Urinary bladder (tissue), 4 donors: ENCODE data around the gene MOXD1. TPM values are rescaled to one million over a fixed set of nuclear protein-coding genes. Genes with fewer than 3 reads are reported as not detected.

Experiments used
- DNase-seq: peaks from one replicate; pipeline ENCODE4 v3.0.0-alpha.2; 2015; ENCODE audit errors: extremely low spot score
- H3K27ac ChIP-seq: one replicate; pipeline ENCODE4 v1.5.1; 2013; ENCODE audit warnings: low read depth, mild to moderate bottlenecking, moderate library complexity
- H3K36me3 ChIP-seq: one replicate; pipeline ENCODE4 v1.6.1; 2013; ENCODE audit warnings: mild to moderate bottlenecking, moderate library complexity; ENCODE audit not compliant: insufficient read depth
- H3K4me1 ChIP-seq: one replicate; pipeline ENCODE4 v1.6.1; 2013; ENCODE audit warnings: mild to moderate bottlenecking, moderate library complexity; ENCODE audit not compliant: insufficient read depth
- H3K4me3 ChIP-seq: one replicate; pipeline ENCODE4 v1.5.1; 2013; ENCODE audit warnings: low read depth, low read length
- WGBS: extraction: QIAGEN DNeasy Blood & Tissue Kit; methylation state at CpG from one replicate; pipeline ENCODE4 v1.1.7; 2013; 5-methylcytosine and 5-hydroxymethylcytosine counted together
- polyA plus RNA-seq: library from polyadenylated mRNA; stranded (reverse); fragments of 200-250 nt; gene quantifications from one replicate; pipeline ENCODE4 v1.2.3, GENCODE V29; 2013
- total RNA-seq: library from RNA; depleted of rRNA; stranded (reverse); fragments of >200 nt; gene quantifications from one replicate; pipeline ENCODE4 v1.2.3, GENCODE V29; 2014
- donor health status: healthy with polysubstance abuse.
- donor health status: healthy.

MOXD1 gene
- total and polyA plus RNA-seq, 2 donors = 22.4 to 123 TPM

DNA sequence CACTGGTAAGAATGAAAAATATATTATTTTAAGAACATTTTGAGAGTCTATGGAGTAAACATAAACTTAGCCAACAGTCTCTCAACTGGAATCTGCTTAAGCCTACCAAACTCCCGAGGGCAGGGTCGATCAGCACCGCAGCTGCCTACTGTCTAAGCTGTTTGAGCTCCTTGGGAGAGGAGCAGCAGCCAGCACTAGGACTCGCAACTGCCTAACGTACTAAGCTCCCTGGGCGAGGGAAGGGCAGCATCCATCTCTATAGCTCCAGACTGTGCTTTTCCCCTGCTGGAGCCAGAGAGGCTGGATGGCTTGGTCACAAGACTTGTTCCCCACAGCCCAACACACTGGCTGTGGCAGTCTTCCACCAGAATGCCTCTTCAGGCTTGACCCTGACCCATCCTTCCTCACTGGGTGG is 96.4 kb downstream of the MOXD1 start:
- 76% methylated on average over 6 of the region's 6 CpGs for WGBS
- no peak overlapping the region for H3K27ac ChIP-seq
- DNase-seq = no peak
- no peak overlapping the region for H3K4me3 ChIP-seq
- H3K36me3 ChIP-seq = no peaks in the 10 kb centered on the region
- no peaks in the 10 kb centered on the region for H3K4me1 ChIP-seq

DNA sequence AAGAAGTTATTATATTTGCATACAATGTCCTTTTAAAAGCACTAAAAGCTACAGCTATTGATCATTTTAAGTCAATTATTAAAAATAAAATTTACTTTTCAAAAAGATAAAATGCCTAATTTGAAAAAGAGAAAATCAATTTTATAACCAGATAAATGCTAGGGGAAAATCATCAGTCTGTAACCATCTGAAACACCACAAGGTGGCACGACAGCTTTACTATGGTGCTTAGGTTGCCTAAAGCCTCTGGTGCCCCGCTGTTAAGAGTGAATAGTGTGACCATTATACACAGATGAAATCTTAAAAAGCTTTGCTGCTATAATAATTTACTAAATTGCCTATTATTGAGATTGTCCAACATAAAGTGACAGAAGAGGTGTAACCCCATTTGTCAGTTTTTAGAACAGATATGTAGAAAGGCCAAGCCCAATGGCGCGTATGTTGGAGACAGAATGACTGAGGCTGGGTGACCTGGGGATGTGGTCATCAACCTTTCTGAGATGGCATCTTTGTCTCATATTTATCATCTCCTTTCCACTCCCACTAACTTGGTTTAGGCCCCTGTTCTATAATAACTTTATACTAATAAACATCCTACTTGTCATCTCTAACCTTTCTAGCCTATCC is 100.8 kb downstream of the MOXD1 start:
- 65% methylated on average over 4 of the region's 4 CpGs for WGBS
- Histone ChIP-seq H3K27ac (no peak overlapping the region), H3K4me3 (no peak overlapping the region), H3K36me3 (no peaks in the 10 kb centered on the region), H3K4me1 (no peaks in the 10 kb centered on the region)
- DNase-seq = no peak

GRCh38 chr6:132298344-132298949 is 102.8 kb downstream of the MOXD1 start:
- Histone ChIP-seq H3K36me3 (no peaks in the 10 kb centered on the region), H3K4me3 (no peak overlapping the region)
- DNase-seq = peak; percentile 17

GRCh38 chr6:132289756-132290155 is 111.5 kb downstream of the MOXD1 start:
- Histone ChIP-seq H3K4me3 (no peak overlapping the region), H3K27ac (no peak overlapping the region), H3K36me3 (no peaks in the 10 kb centered on the region), H3K4me1 (no peaks in the 10 kb centered on the region)
- DNase-seq = no peak
- WGBS = 49% methylated on average over 3 of the region's 3 CpGs

More at GRCh38 chr6:132298344-132298949, 102.8 kb downstream of the MOXD1 start:
- H3K4me1 ChIP-seq = no peaks in the 10 kb centered on the region
- H3K27ac ChIP-seq = no peak overlapping the region

GRCh38 chr6:132287101-132287500 is 114.2 kb downstream of the MOXD1 start:
- Histone ChIP-seq H3K27ac (no peak overlapping the region), H3K4me3 (no peak overlapping the region), H3K4me1 (no peaks in the 10 kb centered on the region), H3K36me3 (no peaks in the 10 kb centered on the region)
- no peak for DNase-seq
- 50% methylated on average over 1 of the region's 1 CpG for WGBS

DNA sequence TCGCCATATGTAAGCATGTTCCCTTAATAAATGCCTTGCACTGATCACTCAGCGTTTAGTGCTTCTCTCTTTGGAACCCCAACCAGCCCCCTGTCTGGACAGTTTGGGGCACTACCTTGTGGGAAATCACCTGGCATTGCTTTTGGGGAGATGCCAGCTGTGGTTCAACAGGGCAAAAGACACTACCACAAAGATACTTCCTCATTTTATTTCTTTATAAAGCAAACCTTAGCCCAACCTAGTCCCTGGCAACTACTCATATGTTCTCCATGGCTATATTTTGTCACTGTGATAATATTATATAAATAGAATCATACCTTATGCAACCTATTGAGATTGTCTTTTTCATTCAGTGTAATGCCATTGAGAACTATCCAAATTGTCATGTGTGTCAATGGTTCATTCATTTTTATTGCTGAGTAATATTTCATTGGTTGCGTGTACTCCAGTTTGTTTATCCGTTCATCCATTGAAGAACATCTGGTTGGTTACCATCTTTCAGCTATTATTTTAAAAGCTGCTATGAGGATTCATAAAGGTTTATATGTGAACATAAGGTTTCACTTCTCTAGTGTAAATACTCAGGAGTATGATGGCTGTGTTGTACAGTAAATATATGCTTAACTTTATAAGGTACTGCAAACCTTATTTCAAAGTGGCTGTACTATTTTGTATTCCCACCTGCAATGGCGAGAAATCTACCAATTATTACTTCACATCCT is 114.8 kb downstream of the MOXD1 start:
- no peak for DNase-seq
- Histone ChIP-seq H3K27ac (no peak overlapping the region), H3K4me3 (no peak overlapping the region), H3K4me1 (no peaks in the 10 kb centered on the region), H3K36me3 (no peaks in the 10 kb centered on the region)
- 87% methylated on average over 5 of the region's 5 CpGs for WGBS

DNA sequence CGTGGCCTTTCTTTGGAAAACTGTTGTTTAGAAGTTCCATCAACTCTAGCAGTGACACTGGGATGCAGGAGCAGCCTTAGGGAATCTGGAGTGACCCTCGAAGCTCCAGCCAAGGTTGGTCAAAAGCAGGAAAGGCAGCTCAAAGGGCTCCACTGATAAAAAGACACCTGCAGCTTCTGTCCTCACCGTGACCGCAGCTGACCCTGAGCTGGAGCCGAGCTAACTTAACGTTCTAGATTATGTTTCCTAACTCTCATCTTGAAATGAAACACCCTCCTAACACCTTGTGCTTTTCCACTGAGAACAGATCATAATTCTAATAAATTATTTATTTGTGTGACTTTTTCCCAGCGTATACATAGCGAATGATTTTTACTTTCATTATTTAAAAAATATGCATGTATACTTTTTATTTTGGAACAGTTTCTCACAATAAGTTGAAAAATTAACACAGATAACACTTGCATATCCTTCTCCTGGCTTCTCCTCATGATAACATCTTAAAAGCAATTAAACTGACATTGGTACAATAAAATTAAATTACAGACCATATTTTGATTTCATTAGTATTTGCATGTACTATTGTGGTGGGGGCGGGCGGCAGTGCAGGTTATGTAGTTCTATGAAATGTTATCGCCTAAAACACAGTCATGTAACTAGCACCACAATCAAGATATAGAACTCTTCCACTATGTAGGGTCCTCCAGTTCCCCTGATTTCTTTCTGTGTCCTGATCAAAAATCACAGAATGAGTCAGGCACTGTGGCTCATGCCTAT is 116.1 kb downstream of the MOXD1 start:
- Histone ChIP-seq H3K27ac (no peak overlapping the region), H3K4me1 (no peaks in the 10 kb centered on the region), H3K4me3 (no peak overlapping the region), H3K36me3 (no peaks in the 10 kb centered on the region)
- no peak for DNase-seq
- 84% methylated on average over 11 of the region's 11 CpGs for WGBS

DNA sequence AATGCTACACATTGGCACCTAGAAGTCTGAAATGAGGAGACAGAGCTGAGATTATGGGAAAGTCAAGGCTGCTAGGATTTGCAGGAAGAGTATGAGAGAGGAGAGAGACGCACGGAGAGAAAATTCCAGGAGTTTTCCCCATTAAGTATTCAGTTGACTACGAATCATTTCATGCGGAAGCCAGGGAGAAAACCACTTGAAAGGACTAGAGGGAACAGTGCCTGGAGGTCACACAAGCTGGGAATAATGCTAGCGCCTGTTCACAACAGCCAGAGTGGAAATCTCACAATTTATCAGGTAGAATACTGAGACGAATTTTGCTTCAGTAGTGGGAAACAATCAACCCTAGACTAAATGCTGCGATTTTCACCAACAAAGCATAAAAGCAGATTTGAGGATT is 118.6 kb downstream of the MOXD1 start:
- no peak overlapping the region for H3K4me3 ChIP-seq
- H3K36me3 ChIP-seq = no peaks in the 10 kb centered on the region
- H3K27ac ChIP-seq = no peak overlapping the region
- no peak for DNase-seq
- 80% methylated on average over 7 of the region's 7 CpGs for WGBS
- H3K4me1 ChIP-seq = no peaks in the 10 kb centered on the region

DNA sequence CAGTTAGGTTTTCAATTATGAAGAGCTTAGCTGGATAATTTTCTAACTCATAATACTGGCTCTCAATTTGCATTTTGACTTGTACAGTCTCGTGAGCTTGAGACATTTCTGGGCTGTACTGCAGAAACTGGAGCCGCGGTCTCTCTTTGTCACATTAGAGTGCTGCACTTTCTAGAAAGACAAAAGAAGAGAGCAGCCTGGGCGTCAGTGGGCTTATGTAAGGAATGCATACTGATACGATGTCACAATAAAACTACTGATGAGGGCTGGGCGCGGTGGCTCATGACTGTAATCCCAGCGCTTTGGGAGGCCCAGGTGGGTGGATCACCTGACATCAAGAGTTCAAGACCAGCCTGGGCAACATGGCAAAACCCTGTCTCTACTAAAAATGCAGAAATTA is 120.8 kb downstream of the MOXD1 start:
- H3K4me1 ChIP-seq = no peaks in the 10 kb centered on the region
- WGBS = 90% methylated on average over 8 of the region's 8 CpGs
- H3K27ac ChIP-seq = no peak overlapping the region
- no peak overlapping the region for H3K4me3 ChIP-seq
- DNase-seq = no peak
- no peaks in the 10 kb centered on the region for H3K36me3 ChIP-seq

- WGBS = under 1% methylated on average over 12 of the region's 12 CpGs
- Histone ChIP-seq H3K36me3 (no peaks in the 10 kb centered on the region), H3K27ac (no peak overlapping the region), H3K4me3 (peak overlapping the region; percentile 28), H3K4me1 (no peaks in the 10 kb centered on the region)
- DNase-seq = peak; percentile 67
Observed at GRCh38 chr6:132279592-132280139, 121.6 kb downstream of the MOXD1 start.

- Histone ChIP-seq H3K4me3 (no peak overlapping the region), H3K27ac (no peak overlapping the region), H3K4me1 (no peaks in the 10 kb centered on the region), H3K36me3 (no peaks in the 10 kb centered on the region)
- DNase-seq = no peak
- WGBS = 87% methylated on average over 13 of the region's 13 CpGs
Observed at GRCh38 chr6:132275066-132275970, 126.0 kb downstream of the MOXD1 start.

DNA sequence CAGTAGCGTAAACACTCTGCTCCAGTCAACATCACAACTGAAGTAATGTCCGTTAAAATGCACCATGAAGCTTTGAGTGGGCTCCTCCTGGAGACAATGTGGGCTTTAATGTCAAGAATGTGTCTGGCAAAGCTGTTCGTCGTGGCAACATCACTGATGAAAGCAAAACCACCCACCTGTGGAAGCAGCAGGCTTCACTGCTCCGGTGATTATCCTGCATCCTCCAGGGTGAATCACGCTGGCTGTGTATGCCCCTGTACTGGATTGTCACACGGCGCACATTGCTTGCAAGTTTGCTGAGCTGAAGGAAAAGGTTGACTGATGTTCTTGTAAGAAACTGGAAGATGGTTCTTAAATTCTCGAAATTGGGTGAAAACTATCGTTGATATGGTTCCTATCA is 128.5 kb downstream of the MOXD1 start:
- no peaks in the 10 kb centered on the region for H3K4me1 ChIP-seq
- WGBS = 85% methylated on average over 10 of the region's 10 CpGs
- H3K36me3 ChIP-seq = no peaks in the 10 kb centered on the region
- no peak overlapping the region for H3K4me3 ChIP-seq
- DNase-seq = no peak
- H3K27ac ChIP-seq = no peak overlapping the region
